GM18502 (cell line): ENCODE results near the gene OR2J3.
"Not testable (repeated sequence)": the region's sequence is repeated elsewhere in the genome, so short reads cannot be mapped to it uniquely, and the experiment has no call there.

Source experiments
- ATAC-seq: cut with Tn5 transposase; IDR thresholded peaks from one replicate; pipeline ENCODE4 v1.9.1; 2021; ENCODE audit warnings: mild to moderate bottlenecking; ENCODE audit not compliant: unreplicated experiment, poor library complexity

Gene OR2J3

GRCh38 chr6:29107758-29108157 is at the start of gene OR2J3:
TSS of gene OR2J3 (plus strand) at chr6:29108058. CDS start at chr6:29111891, 3,833 bp downstream.
- no peak for ATAC-seq

- ATAC-seq: peak; percentile 66
These were observed 35.8 kb upstream of the OR2J3 start for GRCh38 chr6:29071831-29072723.

- no peak for ATAC-seq
These were observed 28.7 kb upstream of the OR2J3 start for GRCh38 chr6:29079203-29079602.

- no peak for ATAC-seq
These were observed 26.5 kb upstream of the OR2J3 start for GRCh38 chr6:29081312-29081711.

- ATAC-seq: no peak
These were observed 25.4 kb upstream of the OR2J3 start for GRCh38 chr6:29082457-29082856.

GRCh38 chr6:29087213-29087612 is 20.6 kb upstream of the OR2J3 start, which contains the start of gene OR2B3:
TSS of gene OR2B3 (minus strand) at chr6:29087313. CDS start at chr6:29087248, 65 bp downstream.
- no peak for ATAC-seq

- no peak for ATAC-seq
These were observed 14.9 kb upstream of the OR2J3 start for GRCh38 chr6:29092957-29093356.

GRCh38 chr6:29097803-29098202 is 10.1 kb upstream of the OR2J3 start:
- ATAC-seq: no peak

GRCh38 chr6:29099190-29099589 is 8.7 kb upstream of the OR2J3 start, which contains the start of gene OR2J1:
TSS of gene OR2J1 (plus strand) at chr6:29099490. CDS start at chr6:29100943, 1,453 bp downstream.
- no peak for ATAC-seq

GRCh38 chr6:29112135-29112534 is 4.3 kb downstream of the OR2J3 start:
- no peak for ATAC-seq

GRCh38 chr6:29114964-29115363 is 7.1 kb downstream of the OR2J3 start:
- ATAC-seq: not testable (repeated sequence)

- no peak for ATAC-seq
These were observed 21.6 kb downstream of the OR2J3 start for GRCh38 chr6:29129326-29130012.

GRCh38 chr6:29130644-29131043 is 22.8 kb downstream of the OR2J3 start:
- no peak for ATAC-seq

- ATAC-seq: no peak
These were observed 23.8 kb downstream of the OR2J3 start for GRCh38 chr6:29131691-29132090.

GRCh38 chr6:29137724-29138123 is 29.9 kb downstream of the OR2J3 start:
- no peak for ATAC-seq

- no peak for ATAC-seq
These were observed 33.7 kb downstream of the OR2J3 start for GRCh38 chr6:29141606-29142005.

- ATAC-seq: no peak
These were observed 34.5 kb downstream of the OR2J3 start for GRCh38 chr6:29142309-29142708.

- no peak for ATAC-seq
These were observed 38.3 kb downstream of the OR2J3 start for GRCh38 chr6:29146179-29146578.

- ATAC-seq: no peak
These were observed 39.2 kb downstream of the OR2J3 start for GRCh38 chr6:29147074-29147473.

- ATAC-seq: not testable (repeated sequence)
These were observed 41.6 kb downstream of the OR2J3 start for GRCh38 chr6:29149444-29149843.

GRCh38 chr6:29153083-29153482 is 45.2 kb downstream of the OR2J3 start:
- no peak for ATAC-seq
